NCI-H2107 (cell line): ENCODE data around the gene STAMBP.
"Not testable (repeated sequence)": the region's sequence is repeated elsewhere in the genome, so short reads cannot be mapped to it uniquely, and the experiment has no call there.

Source experiments
- DNase-seq: peaks from one replicate; lab custom pipeline; 2025; lab: John Stamatoyannopoulos, UW

Gene STAMBP

DNA sequence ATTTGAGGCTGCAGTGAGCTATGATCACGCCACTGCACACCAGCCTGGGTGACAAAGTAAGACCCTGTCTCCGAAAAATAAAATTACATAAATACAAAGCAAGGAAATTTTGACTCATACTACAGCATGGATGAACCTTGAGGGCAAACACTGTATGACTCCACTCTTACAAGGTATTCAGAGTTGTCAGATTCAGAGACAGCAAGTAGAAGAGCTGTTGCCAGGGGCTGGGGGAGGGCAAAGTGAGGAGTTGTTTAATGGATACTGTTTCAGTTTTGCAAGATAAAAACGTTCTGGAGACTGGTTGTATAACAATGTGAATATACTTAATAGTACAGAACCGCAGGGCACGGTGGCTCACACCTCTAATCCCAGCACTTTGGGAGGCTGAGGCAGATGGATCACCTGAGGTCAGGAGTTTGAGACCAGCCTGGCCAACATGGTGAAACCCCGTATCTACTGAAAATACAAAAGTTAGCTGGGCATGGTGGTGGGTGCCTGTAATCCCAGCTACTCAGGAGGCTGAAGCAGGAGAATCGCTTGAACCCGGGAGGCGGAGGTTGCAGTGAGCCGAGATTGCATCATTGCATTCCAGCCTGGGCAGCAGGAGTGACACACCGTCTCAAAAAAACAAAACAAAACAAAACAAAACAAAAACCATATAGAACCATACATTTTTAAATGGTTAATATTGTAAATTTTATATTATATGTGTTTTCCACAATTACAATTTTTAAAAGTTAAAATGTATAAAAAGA is 59.0 kb downstream of the STAMBP start:
- not testable (repeated sequence) for DNase-seq

DNA sequence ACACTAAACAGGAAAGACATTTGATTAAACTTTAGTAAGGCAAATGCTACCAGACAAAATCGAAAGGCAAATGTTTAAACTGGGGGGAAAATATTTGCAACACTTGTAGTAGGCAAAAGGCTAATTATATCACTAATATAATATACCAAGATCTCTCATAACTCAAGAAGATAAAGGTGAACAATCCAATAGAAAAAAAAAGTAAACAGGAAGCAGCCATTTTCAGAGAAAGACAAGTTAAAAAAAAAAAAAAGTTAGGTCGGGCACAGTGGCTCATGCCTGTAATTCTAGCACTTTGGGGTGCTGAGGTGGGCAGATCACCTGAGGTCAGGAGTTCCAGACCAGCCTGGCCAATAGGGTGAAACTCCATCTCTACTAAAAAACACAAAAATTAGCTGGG is 59.6 kb downstream of the STAMBP start:
- no peak for DNase-seq

GRCh38 chr2:73889206-73889605 is 60.4 kb downstream of the STAMBP start:
- DNase-seq: no peak

DNA sequence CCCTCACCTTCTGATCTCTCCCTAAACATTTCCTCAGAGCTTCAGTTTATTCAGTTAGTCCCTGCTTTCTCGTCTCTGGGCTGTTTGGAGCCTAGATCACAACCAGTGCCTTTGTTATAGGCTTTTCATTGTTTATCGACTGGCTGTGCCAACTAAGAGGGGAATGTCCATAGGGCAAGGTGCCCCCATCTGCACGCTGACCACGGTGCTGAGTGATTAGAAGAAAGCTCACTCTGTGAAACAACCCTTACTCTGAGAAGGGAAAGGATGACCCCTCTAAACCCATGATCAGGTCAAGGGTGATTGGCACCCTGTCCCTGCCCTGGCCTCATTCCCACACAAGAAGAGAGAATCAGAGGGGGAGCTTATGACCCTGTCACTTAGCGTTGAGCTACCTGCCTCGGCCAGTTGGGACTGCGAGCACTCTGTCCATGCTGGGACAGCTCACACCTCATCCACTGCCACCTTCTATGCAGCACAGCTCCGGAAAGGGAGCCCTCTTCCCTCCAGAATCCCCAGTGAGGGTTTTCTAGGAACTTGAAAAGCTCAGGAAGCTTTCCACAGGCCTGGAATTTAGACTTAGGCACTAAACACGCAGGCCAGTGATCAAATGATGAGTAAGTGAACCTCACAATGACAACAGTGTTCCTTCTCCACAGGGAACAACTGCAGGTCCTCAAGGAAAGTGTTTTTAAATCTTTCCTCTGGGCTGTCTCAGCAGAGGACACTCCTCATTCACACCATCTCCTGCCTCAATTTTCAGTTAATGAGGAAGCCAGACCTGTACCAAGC is 61.7 kb downstream of the STAMBP start:
- no peak for DNase-seq

GRCh38 chr2:73891276-73891901 is 62.6 kb downstream of the STAMBP start:
- DNase-seq: no peak

DNA sequence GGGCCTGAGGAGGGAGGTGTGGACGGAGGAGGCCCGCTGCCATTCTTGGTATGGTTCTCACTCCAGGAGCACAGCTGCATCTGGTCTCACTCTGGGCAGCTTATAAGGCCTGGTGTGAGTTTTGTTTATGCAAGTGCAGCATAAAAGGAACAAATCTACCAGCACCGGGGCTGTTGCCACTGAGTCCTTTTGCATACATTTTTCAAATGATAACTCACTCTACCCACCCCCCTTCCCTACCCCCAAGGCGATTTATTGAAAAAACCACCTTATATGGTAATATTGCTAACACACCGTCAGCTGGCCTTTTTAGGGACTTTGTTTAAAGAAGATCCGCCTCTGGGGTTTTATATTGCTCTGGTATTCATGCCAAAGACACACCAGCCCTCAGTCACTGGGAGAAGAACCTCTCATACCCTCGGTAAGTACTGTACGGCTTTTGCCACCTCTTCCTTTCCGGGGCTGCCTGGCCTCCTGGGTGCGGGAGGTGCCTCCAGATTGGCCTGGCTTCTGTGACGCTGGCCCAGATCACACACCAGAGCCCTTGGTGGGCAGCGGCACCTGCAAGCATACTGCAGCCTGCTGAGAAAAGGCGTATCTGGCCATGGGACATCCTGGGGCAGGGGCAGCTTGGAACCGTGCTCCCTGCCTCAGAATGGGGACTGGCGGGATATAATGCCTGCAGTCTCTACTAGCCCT is 64.0 kb downstream of the STAMBP start, which contains the start of gene ACTG2:
Gene ACTG2, plus strand, starts transcription at position 378 of the 699 bp plus-strand sequence. CDS start 8,304 bp downstream, outside the sequence.
- no peak for DNase-seq

GRCh38 chr2:73893764-73894474 is 65.2 kb downstream of the STAMBP start:
- DNase-seq: no peak

GRCh38 chr2:73894475-73894850 is 65.7 kb downstream of the STAMBP start:
- DNase-seq: no peak

DNA sequence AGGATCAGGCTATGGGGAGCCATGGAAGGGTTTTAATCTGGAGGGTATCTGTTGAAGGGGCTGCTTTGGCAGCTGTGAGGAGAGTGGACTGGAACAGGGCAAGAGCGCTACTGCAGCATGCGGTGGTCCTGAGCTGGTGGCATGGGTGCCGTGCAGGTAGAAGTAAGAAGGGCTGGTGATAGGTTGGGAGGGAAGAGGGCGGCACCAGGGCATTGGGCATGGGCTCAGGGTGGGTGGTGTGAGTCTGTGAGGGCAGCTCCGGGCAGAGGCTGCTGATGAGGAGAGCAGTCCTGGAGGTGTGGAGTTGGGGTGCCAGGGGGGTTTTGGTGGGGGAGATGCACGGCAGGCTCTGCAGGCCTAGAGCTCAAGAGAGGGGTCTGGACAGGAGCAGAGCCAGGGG is 66.1 kb downstream of the STAMBP start:
- no peak for DNase-seq

GRCh38 chr2:73895473-73895872 is 66.7 kb downstream of the STAMBP start:
- DNase-seq: no peak

- DNase-seq: no peak
These were observed 67.8 kb downstream of the STAMBP start for GRCh38 chr2:73896362-73897239.

GRCh38 chr2:73897240-73897583 is 68.5 kb downstream of the STAMBP start:
- no peak for DNase-seq

GRCh38 chr2:73897934-73898333 is 69.2 kb downstream of the STAMBP start:
- no peak for DNase-seq

GRCh38 chr2:73899801-73900336 is 71.1 kb downstream of the STAMBP start:
- DNase-seq: no peak

- no peak for DNase-seq
These were observed 72.4 kb downstream of the STAMBP start for GRCh38 chr2:73901143-73901542.

DNA sequence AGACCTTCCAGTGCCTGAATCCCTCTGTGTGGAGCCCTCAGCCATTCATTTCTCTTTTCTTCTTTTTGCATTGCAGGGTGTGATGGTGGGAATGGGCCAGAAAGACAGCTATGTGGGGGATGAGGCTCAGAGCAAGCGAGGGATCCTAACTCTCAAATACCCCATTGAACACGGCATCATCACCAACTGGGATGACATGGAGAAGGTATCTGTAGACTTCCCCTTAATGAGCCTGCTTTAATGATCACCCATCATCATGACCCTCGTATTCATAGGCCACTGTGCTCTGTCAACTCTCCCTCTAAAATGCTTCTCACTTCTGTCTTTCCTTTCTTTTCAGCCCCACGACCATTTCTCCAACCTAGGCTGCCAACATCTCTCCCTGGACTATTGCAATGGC is 73.5 kb downstream of the STAMBP start:
- no peak for DNase-seq

GRCh38 chr2:73903313-73903712 is 74.6 kb downstream of the STAMBP start:
- DNase-seq: no peak

DNA sequence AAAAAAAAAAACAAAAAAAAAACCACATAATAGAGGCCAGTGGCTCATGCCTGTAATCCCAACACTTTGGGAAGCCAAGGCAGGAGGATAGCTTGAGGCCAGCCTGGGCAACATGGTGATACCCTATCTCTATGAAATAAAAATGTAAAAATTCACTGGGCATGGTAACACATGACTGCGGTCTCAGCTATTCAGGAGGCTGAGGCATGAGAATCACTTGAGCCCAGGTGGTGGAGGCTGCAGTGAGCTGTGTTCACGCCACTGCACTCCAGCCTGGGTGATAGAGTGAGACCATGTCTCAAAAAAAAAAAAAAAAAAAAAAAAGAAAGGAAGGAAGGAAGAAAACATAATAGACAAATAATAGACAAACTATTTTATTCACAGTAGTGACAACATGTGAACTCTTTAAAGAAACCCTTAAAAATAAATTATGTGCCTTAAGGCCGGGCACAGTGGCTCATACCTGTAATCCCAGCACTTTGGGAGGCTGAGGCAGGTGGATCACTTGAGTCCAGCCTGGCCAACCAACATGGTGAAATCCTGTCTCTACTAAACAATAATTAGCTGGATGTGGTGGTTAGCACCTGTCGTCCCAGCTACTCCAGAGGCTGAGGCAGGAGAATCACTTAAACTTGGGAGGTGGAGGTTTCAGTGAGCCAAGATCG is 75.3 kb downstream of the STAMBP start:
- DNase-seq: not testable (repeated sequence)

DNA sequence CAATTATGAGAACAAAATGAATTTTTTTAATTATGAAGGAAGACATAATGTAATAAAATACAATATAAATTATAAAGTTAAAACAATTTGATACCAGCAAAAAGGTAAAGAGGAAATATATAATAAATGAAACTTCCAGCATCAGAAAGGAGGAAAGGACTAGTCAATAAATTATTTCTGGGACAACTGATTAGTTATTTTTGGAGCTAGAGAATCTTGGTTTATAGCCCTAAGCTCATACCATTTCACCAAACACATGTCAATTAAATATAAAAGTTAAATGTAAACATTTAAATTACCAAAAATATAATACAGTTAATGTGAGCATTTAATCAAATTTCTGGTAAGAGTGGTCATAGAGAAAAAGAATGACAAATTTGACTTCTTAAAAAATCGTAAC is 76.2 kb downstream of the STAMBP start:
- no peak for DNase-seq
